Activated CD4-positive, alpha-beta memory T cell treated with anti-CD3 and anti-CD28 coated beads, Interleukin-2, amount 10 ng/mL, durations not matched to agents 7 days and 5 days (primary cell): ENCODE measurements around the gene LTBP3. TPM values are rescaled to one million over a fixed set of nuclear protein-coding genes. Genes with fewer than 3 reads are reported as not detected.

Source experiments
- CTCF ChIA-PET: fragments of 350-600 bp; sonication (Branson Sonifier 250); formaldehyde crosslinking; loops from one replicate; lab custom pipeline; 2021; ENCODE audit warnings: antibody characterized with exemption, inconsistent platforms; lab: Charles Lee
- POLR2A ChIA-PET: fragments of 350-600 bp; sonication (Branson Sonifier 250); formaldehyde crosslinking; loops from one replicate; lab custom pipeline; 2021; ENCODE audit warnings: antibody characterized with exemption; lab: Charles Lee
- DNase-seq: peaks from one replicate; pipeline ENCODE4 v3.0.0-alpha.2; 2020
- H3K27ac Mint-ChIP-seq: one replicate; pipeline ENCODE4 v1.8.0; 2021; ENCODE audit warnings: mild to moderate bottlenecking, mixed read lengths
- H3K27me3 Mint-ChIP-seq: one replicate; pipeline ENCODE4 v1.8.0; 2021; ENCODE audit warnings: mixed read lengths
- H3K36me3 Mint-ChIP-seq: one replicate; pipeline ENCODE4 v1.8.0; 2021; ENCODE audit warnings: low read depth, mixed read lengths
- H3K4me1 Mint-ChIP-seq: one replicate; pipeline ENCODE4 v1.8.0; 2021; ENCODE audit warnings: mixed read lengths
- H3K4me3 Mint-ChIP-seq: one replicate; pipeline ENCODE4 v1.8.0; 2021; ENCODE audit warnings: mild to moderate bottlenecking, mixed read lengths
- H3K9me3 Mint-ChIP-seq: one replicate; pipeline ENCODE4 v1.8.0; 2021; ENCODE audit warnings: mixed read lengths
- total RNA-seq, 2 experiments: library from RNA; stranded (reverse); gene quantifications; one replicate each; pipeline ENCODE4 v1.2.3, GENCODE V29; 2021

The LTBP3 gene
- total RNA-seq, 2 experiments from 2014 or later, result 55.4 to 60.0 TPM

DNA sequence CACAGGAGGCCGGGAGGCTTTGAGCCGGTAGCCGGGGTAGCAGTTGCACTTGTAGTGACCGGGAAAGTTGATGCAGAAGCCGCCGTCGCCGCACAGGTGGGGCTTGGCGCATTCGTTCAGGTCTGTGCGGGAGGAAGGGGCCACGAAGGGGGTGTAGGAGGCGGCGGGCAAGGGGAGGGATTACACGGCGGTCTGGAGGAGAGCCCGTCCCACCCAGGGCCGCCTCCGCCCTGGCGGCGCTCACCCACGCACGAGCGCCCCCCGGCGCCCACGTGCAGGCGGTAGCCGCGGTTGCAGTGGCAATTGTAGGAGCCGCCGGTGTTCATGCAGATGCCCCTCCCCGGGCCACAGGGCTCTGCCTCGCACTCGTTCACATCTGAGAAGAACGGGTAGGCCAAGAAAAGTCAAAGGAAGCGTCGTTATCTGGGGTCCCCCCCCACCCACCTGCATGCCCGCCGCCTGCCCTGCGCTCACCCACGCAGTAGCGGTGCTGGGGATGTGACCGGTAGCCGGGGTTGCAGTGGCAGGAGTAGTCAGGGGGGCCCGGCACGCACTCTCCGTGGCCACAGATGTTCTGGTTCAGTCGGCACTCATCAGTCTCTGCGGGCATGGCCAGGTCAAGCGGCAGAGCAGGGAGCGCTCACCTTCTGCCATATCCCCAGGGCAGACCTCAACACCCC is 10.6 kb downstream of the LTBP3 start:
- ChIA-PET CTCF (interaction anchor here (0.6 to 1.7 kb wide), 8 partner anchors 24 to 408 kb away, joined by 3 to 12 read pairs (median 3); partner anchors contain the start of gene EHBP1L1), POLR2A (interaction anchor here (0.8 to 3.4 kb wide), 9 partner anchors 9 to 68 kb away, joined by 3 to 21 read pairs (median 9); partner anchors contain the start of genes EHBP1L1, PCNX3, SCYL1 and ZNRD2)
- DNase-seq, result no peak
- peak overlapping the region; percentile 58 for H3K27ac Mint-ChIP-seq
- H3K36me3 Mint-ChIP-seq, result peaks cover 39% of the 10 kb centered on the region
- H3K9me3 Mint-ChIP-seq, result no peaks in the 10 kb centered on the region
- H3K4me3 Mint-ChIP-seq, result peak overlapping the region; percentile 73
- no peaks in the 10 kb centered on the region for H3K27me3 Mint-ChIP-seq
- peaks cover 58% of the 10 kb centered on the region for H3K4me1 Mint-ChIP-seq

DNA sequence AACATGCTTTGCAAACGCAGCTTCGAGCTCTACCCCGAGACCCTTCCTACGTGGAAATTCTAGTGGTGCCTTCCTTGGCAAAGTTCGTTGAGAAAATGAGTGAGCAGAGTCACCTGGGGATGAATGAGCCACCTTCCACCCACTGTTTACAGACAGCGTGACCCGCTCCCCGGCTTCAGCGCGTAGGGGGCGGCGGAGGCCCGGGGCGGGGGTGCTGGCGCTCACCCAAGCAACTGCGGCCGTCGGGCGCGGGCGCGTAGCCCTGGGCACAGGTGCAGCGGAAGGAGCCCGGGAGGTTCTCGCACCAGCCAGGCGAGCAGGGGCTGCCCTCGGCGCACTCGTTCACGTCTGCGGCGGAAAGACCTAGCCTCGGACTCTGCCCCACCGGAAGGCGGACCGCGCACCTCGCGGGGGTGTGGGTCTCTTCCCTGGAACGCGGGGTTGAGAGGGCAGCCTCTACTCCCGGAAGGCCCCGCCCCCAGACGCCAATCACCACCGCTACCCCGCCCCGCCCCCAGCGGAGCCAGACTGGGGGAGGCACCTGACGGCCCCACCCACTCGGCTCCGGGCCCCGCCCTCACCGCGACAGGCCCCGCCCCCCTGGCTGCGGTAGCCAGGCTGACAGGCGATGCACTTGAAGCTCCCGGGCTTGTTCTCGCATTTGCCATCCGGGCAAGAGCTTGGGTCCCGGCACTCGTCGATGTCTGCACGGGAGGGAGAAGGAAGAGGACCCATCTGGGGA is 11.8 kb downstream of the LTBP3 start:
- POLR2A ChIA-PET, result interaction anchor here (0.7 to 3.4 kb wide), 17 partner anchors 9 to 123 kb away, joined by 3 to 21 read pairs (median 5); partner anchors contain the start of genes EHBP1L1, NEAT1, PCNX3 and SCYL1

DNA sequence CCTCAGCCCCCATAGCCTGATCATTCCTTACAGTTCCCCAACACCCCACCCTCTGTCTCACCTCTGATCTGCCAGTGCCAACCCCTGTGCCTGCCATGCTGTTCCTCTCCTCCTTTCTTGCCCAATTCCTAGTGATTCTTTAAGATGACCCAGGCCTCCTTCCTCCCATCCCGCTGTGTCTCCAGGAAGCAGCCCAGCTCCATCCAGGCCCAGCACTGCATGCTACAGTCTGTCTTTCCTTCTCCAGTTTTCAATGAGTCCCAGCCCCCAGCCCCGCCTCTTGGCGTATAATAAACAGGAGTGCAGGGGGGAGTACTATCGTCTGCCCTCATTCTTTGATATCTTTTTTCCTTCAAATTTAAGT is 12.3 kb downstream of the LTBP3 start:
- CTCF ChIA-PET, result interaction anchor here (0.6 to 1.7 kb wide), 6 partner anchors 16 to 1214 kb away, joined by 3 to 12 read pairs (median 4); partner anchors contain the start of genes EHBP1L1 and KAT5
- POLR2A ChIA-PET, result interaction anchor here (1.2 to 3.4 kb wide), 10 partner anchors 9 to 70 kb away, joined by 4 to 21 read pairs (median 9); partner anchors contain the start of genes EHBP1L1, PCNX3 and ZNRD2
- H3K4me3 Mint-ChIP-seq, result peak overlapping the region; percentile 73

More for the DNA sequence above, 11.8 kb downstream of the LTBP3 start:
- H3K9me3 Mint-ChIP-seq, result no peaks in the 10 kb centered on the region
- H3K27ac Mint-ChIP-seq, result peak overlapping the region; percentile 82
- CTCF ChIA-PET, result interaction anchor here (0.6 to 1.7 kb wide), 11 partner anchors 16 to 1215 kb away, joined by 3 to 12 read pairs (median 3); partner anchors contain the start of gene EHBP1L1
- H3K4me3 Mint-ChIP-seq, result peak overlapping the region; percentile 73
- H3K4me1 Mint-ChIP-seq, result peaks cover 51% of the 10 kb centered on the region
- peaks cover 30% of the 10 kb centered on the region for H3K36me3 Mint-ChIP-seq
- H3K27me3 Mint-ChIP-seq, result no peaks in the 10 kb centered on the region
- peak; percentile 98 for DNase-seq

DNA sequence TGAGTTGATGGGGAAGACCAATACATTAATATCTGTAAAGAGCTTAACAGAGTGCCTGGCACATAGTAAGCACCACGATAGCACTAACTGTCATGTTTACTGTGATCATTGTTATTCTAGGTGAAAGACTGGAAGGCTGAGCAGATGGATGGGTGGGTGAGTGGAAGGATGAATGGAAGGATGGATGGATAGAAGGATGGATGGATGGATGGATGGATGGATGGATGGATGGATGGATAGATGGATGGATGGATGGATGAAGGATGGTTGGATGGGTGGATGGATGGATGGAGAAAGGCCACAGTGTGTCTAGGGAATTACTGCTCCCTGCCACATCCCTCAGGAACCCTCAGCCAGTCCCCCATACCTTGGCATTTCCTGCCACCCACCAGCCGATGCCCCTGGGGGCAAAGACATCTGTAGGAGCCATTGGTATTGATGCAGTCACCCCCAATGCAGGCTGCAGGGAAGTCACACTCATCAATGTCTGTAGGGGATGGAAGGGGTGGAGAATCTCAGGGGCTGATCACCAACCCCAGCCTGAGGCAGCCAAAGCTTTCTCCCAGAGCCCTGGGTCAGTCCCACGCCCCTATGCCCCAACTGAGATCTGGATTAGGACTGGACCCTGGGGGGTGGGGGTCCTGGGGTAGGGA is 15.3 kb downstream of the LTBP3 start:
- Mint-ChIP-seq H3K27me3 (no peaks in the 10 kb centered on the region), H3K4me1 (peaks cover 45% of the 10 kb centered on the region), H3K9me3 (no peaks in the 10 kb centered on the region), H3K36me3 (peaks cover 18% of the 10 kb centered on the region), H3K4me3 (no peak overlapping the region), H3K27ac (peak overlapping the region; percentile 56)
- DNase-seq, result no peak
- CTCF ChIA-PET, result interaction anchor here (0.9 to 6.3 kb wide), 7 partner anchors 9 to 126 kb away, joined by 4 to 88 read pairs (median 37); partner anchors contain the start of genes FAM89B and ZNRD2
- POLR2A ChIA-PET, result interaction anchor here (0.6 to 3.7 kb wide), 6 partner anchors 23 to 1195 kb away, joined by 3 to 26 read pairs (median 6); partner anchors contain the start of genes EHBP1L1 and NEAT1

More for the DNA sequence above, 12.3 kb downstream of the LTBP3 start:
- Mint-ChIP-seq H3K9me3 (no peaks in the 10 kb centered on the region), H3K27ac (peak overlapping the region; percentile 82), H3K36me3 (peaks cover 28% of the 10 kb centered on the region), H3K27me3 (no peaks in the 10 kb centered on the region), H3K4me1 (peaks cover 53% of the 10 kb centered on the region)
- DNase-seq, result no peak

DNA sequence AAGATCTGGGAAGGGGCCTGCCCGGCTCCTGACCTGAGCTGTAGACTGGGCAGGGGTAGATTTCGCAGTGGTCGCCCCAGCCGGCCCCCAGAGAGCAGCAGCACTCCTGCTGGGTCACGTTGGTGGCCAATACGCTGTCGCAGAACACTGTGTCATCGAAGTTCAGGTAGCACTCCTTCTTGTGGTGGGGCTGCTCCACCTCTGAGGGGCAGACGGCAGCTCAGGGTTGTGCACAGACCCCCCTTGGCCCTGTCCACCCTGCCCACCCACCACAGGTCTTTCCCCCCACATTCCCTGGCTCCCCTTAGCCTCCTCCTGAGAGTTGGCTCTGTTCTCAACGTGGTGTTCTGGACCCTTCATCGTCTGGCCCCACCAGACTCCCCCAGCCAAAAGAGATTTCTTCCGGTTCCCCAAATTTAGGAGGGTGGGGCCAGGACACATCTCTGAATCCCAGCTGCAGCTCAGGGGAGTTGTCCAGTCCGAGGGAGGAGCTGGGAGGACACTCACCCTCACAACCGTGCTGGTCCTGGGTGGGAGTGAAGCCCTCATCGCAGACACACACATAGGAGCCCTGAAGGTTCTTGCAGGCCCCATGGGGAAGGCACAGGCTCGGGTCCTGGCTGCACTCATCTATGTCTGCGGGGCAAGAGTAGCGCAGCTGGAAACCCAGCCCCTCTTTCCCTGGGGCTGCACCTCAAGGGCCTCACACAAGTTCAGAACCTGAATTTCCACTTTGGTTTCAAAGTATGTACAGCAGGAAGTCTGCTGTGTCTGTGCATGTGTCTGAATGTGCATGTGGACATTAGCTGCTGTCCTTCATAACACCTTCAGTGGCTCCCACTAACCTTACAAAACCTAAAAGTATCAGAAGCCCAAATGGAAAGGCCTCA is 16.8 kb downstream of the LTBP3 start:
- Mint-ChIP-seq H3K4me3 (peak overlapping the region; percentile 80), H3K27me3 (no peaks in the 10 kb centered on the region), H3K36me3 (peaks cover 27% of the 10 kb centered on the region), H3K27ac (peak overlapping the region; percentile 70), H3K9me3 (no peaks in the 10 kb centered on the region), H3K4me1 (peaks cover 37% of the 10 kb centered on the region)
- no peak for DNase-seq
- CTCF ChIA-PET, result interaction anchor here (0.6 to 6.3 kb wide), 27 partner anchors 8 to 207 kb away, joined by 3 to 88 read pairs (median 5); partner anchors contain the start of genes DPF2, EHBP1L1, FAM89B and FRMD8
- POLR2A ChIA-PET, result interaction anchor here (0.7 to 3.7 kb wide), 19 partner anchors 11 to 677 kb away, joined by 3 to 54 read pairs (median 10); partner anchors contain the start of genes EHBP1L1, FAM89B, MALAT1 and NEAT1

DNA sequence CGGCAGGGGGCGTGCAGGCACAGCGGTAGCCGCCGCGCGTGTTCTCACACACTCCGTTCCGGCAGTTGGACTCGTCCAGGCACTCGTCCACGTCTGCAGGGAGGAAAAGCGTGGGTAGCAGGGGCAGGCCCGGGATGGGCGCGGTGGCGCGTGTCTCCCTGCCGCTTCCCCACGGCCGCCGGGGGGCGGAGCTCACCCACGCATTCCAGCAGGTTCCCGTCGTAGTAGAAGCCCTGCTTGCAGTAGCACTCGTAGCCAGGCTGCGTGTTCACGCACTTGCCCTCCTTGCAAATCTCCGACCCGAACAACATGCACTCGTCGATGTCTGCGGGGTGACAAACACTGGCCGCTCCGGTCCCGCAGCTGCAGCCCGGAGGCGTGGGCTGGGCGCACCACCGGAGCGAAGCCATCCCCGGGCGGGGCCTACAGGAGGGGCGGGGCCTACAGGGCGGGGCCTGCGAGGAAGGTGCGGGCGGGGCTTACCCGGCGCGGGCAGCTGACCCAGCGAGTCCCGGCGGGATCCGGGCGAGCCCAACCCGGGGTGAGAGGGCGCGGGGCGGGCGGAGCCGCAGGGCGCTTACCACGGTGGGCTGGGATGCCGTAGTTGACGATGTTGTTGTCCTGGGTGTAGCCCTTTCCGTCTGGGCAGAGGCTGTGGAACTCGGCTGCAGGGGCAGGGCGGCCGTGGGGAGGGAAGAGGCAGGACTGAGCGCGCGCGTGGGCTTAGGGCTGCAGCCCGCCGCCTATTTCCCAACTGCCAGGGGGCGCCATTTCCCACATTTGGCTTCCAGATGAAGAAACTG is 17.7 kb downstream of the LTBP3 start:
- no peaks in the 10 kb centered on the region for H3K9me3 Mint-ChIP-seq
- peak overlapping the region; percentile 74 for H3K27ac Mint-ChIP-seq
- ChIA-PET CTCF (interaction anchor here (0.6 to 6.3 kb wide), 32 partner anchors 9 to 277 kb away, joined by 3 to 88 read pairs (median 5); partner anchors contain the start of genes DPF2, EHBP1L1, FAM89B and FRMD8), POLR2A (interaction anchor here (0.8 to 3.7 kb wide), 19 partner anchors 11 to 206 kb away, joined by 3 to 54 read pairs (median 10); partner anchors contain the start of genes EHBP1L1, FAM89B, MALAT1 and NEAT1)
- H3K4me1 Mint-ChIP-seq, result peaks cover 30% of the 10 kb centered on the region
- peak; percentile 92 for DNase-seq
- H3K4me3 Mint-ChIP-seq, result peak overlapping the region; percentile 80
- H3K27me3 Mint-ChIP-seq, result no peaks in the 10 kb centered on the region
- H3K36me3 Mint-ChIP-seq, result peaks cover 27% of the 10 kb centered on the region

DNA sequence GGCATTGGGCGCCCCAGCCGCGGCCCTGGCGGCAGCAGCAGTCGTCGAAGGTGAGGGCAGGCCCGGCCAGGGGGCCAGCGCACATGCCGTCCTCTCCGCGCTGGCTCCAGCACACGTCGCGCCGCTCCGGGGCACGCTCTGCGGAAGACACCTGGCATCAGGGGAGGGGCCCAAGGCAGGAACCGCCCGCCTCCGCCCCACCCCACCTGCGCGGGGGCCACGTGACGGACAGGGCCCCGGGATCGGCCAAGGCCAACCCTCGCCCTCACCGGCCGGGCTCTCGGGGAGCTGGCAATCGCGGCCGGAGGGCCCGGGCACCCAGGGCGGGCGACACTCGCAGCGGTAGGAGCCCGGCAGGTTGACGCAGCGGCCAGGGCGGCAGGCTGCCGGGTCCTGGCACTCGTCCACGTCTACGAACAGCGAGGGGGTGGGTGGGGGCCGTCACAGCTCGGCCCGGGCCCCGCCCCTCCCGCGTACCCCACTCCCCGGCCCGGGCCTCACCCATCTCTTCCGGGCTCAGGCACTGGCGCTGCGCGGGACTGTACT is 18.3 kb downstream of the LTBP3 start:
- Mint-ChIP-seq H3K36me3 (peaks cover 24% of the 10 kb centered on the region), H3K4me1 (peaks cover 24% of the 10 kb centered on the region), H3K27me3 (no peaks in the 10 kb centered on the region), H3K9me3 (no peaks in the 10 kb centered on the region), H3K27ac (peak overlapping the region; percentile 71), H3K4me3 (peak overlapping the region; percentile 80)
- DNase-seq, result no peak
- ChIA-PET POLR2A (interaction anchor here (0.8 to 3.7 kb wide), 16 partner anchors 13 to 205 kb away, joined by 3 to 54 read pairs (median 10); partner anchors contain the start of genes EHBP1L1, FAM89B, MALAT1 and PCNX3), CTCF (interaction anchor here (0.7 to 6.3 kb wide), 25 partner anchors 9 to 278 kb away, joined by 3 to 88 read pairs (median 6); partner anchors contain the start of genes EHBP1L1, FAM89B, FRMD8 and PCNX3)

DNA sequence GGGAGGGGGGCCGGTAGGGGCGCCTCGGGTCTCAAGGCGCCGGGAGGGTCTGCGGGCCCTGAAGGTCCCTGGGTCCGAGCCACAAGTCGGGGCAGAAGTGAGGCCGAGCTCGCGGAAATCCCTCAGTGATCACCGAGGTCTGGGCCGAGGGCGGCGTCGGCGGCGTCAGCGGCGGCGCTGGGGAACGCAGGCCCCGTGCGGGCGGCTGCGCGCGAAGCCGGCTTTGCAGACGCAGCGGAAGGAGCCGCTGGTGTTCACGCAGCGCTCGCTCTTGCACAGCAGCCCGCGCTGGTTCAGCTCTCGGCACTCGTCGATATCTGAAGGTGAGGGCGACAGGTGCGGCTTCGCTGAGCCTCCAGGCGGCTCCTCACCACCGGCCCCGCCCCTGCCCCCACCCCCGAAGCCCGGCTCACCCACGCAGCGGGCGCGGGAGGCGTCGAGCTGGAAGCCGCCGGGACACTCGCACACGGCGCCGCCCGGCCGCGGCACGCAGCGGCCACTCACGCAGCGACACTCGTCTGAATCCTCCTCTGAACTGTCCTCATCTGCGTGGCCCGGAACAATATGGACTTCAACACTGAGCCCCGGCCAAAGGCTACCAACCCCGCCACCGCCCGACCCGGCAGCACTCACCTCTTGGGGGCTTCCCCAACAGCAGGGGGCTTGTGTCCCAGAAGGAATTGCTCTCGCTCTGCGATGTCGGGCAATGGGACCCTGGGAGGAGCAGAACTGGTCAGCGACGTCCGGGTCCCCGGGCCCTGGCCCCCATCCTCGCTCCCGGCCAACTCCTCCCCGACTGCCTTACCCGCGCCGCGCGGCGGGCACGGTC is 19.0 kb downstream of the LTBP3 start:
- H3K9me3 Mint-ChIP-seq, result no peaks in the 10 kb centered on the region
- ChIA-PET CTCF (interaction anchor here (1.1 to 6.3 kb wide), 13 partner anchors 9 to 150 kb away, joined by 3 to 88 read pairs (median 14); partner anchors contain the start of genes EHBP1L1, FAM89B, PCNX3 and SIPA1), POLR2A (interaction anchor here (0.6 to 3.7 kb wide), 10 partner anchors 13 to 76 kb away, joined by 3 to 54 read pairs (median 14); partner anchors contain the start of genes EHBP1L1, FAM89B, PCNX3 and SCYL1)
- H3K4me3 Mint-ChIP-seq, result no peak overlapping the region
- H3K4me1 Mint-ChIP-seq, result peaks cover 20% of the 10 kb centered on the region
- peaks cover 24% of the 10 kb centered on the region for H3K36me3 Mint-ChIP-seq
- DNase-seq, result no peak
- no peaks in the 10 kb centered on the region for H3K27me3 Mint-ChIP-seq
- H3K27ac Mint-ChIP-seq, result no peak overlapping the region

DNA sequence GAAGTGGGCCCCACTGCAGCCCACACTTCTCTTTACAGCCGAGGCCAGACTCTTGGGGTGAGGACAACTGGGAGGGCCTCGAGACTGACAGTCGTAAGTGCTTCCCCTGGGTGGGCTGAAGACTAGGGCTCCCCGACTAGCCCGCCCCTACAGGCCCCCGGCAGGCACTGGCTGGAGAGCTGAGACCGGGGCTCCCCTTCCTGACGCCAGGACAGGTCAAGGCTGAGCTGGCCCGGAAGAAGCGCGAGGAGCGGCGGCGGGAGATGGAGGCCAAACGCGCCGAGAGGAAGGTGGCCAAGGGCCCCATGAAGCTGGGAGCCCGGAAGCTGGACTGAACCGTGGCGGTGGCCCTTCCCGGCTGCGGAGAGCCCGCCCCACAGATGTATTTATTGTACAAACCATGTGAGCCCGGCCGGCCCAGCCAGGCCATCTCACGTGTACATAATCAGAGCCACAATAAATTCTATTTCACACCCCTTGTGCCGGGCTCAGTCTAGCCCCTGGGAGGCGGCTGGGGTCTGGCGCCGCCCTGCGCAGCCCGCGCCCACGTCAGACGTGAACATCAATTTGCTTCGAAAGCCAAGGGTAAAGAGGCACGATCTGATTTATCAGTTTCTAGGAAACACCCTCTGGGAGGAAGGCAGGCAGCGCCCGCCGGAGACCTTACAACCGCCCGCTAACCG is 19.8 kb downstream of the LTBP3 start:
- no peaks in the 10 kb centered on the region for H3K27me3 Mint-ChIP-seq
- no peak overlapping the region for H3K27ac Mint-ChIP-seq
- no peak overlapping the region for H3K4me3 Mint-ChIP-seq
- POLR2A ChIA-PET, result interaction anchor here (0.6 to 1.2 kb wide), 3 partner anchors 13 to 48 kb away, joined by 3 to 6 read pairs (median 3); partner anchors contain the start of gene SCYL1
- no peak for DNase-seq
- no peaks in the 10 kb centered on the region for H3K9me3 Mint-ChIP-seq
- CTCF ChIA-PET, result interaction anchor here (1.1 to 1.5 kb wide), 2 partner anchors 13 to 34 kb away, joined by 3 read pairs; partner anchors contain the start of gene FAM89B
- H3K36me3 Mint-ChIP-seq, result peaks cover 21% of the 10 kb centered on the region
- H3K4me1 Mint-ChIP-seq, result peaks cover 19% of the 10 kb centered on the region
